DMS 273 treated with DMSO at 0.1 percent for 48 hours (cell line): ENCODE data around the gene GARS1.
"Not testable (repeated sequence)": the region's sequence is repeated elsewhere in the genome, so short reads cannot be mapped to it uniquely, and the experiment has no call there.

Source experiments
- DNase-seq: peaks from one replicate; lab custom pipeline; 2025; lab: John Stamatoyannopoulos, UW

The GARS1 gene

GRCh38 chr7:30572212-30572841 lies 22.4 kb upstream of the GARS1 start:
- no peak for DNase-seq

- no peak for DNase-seq
Observed at GRCh38 chr7:30575910-30576309, 18.8 kb upstream of the GARS1 start.

GRCh38 chr7:30583181-30583580 lies 11.5 kb upstream of the GARS1 start:
- no peak for DNase-seq

GRCh38 chr7:30584415-30584814 lies 10.3 kb upstream of the GARS1 start:
- no peak for DNase-seq

- no peak for DNase-seq
Observed at GRCh38 chr7:30584965-30585364, 9.7 kb upstream of the GARS1 start.

GRCh38 chr7:30585675-30586074 lies 9.0 kb upstream of the GARS1 start:
- no peak for DNase-seq

- DNase-seq = not testable (repeated sequence)
Observed at GRCh38 chr7:30587547-30587946, 7.1 kb upstream of the GARS1 start.

- no peak for DNase-seq
Observed at GRCh38 chr7:30589111-30589510, 5.6 kb upstream of the GARS1 start.

- DNase-seq = peak; percentile 57
Observed at GRCh38 chr7:30594048-30594539, 584 bp upstream of the GARS1 start.

GRCh38 chr7:30595436-30596013 lies 847 bp downstream of the GARS1 start:
- peak; percentile 66 for DNase-seq

GRCh38 chr7:30596014-30596641 lies 1.4 kb downstream of the GARS1 start:
- peak; percentile 76 for DNase-seq

- no peak for DNase-seq
Observed at GRCh38 chr7:30596721-30597120, 2.0 kb downstream of the GARS1 start.

GRCh38 chr7:30598121-30598876 lies 3.6 kb downstream of the GARS1 start:
- DNase-seq = no peak

- peak; percentile 80 for DNase-seq
Observed at GRCh38 chr7:30604901-30605300, 10.2 kb downstream of the GARS1 start.

- DNase-seq = no peak
Observed at GRCh38 chr7:30605832-30606231, 11.2 kb downstream of the GARS1 start.

GRCh38 chr7:30612658-30613265 lies 18.1 kb downstream of the GARS1 start:
- DNase-seq = no peak

- no peak for DNase-seq
Observed at GRCh38 chr7:30613366-30614325, 19.0 kb downstream of the GARS1 start.

GRCh38 chr7:30616318-30616717 lies 21.6 kb downstream of the GARS1 start:
- DNase-seq = no peak

- DNase-seq = no peak
Observed at GRCh38 chr7:30617359-30617758, 22.7 kb downstream of the GARS1 start.

GRCh38 chr7:30618080-30618676 lies 23.5 kb downstream of the GARS1 start:
- DNase-seq = no peak

GRCh38 chr7:30618961-30619360 lies 24.3 kb downstream of the GARS1 start:
- DNase-seq = no peak
